Measurements from ENCODE around the gene CADM1. TPM values are rescaled to one million over a fixed set of nuclear protein-coding genes. Genes with fewer than 3 reads are reported as not detected.

CADM1 gene
- total RNA-seq, 2 donors from 2014 or later: 49.6 to 137 TPM

DNA sequence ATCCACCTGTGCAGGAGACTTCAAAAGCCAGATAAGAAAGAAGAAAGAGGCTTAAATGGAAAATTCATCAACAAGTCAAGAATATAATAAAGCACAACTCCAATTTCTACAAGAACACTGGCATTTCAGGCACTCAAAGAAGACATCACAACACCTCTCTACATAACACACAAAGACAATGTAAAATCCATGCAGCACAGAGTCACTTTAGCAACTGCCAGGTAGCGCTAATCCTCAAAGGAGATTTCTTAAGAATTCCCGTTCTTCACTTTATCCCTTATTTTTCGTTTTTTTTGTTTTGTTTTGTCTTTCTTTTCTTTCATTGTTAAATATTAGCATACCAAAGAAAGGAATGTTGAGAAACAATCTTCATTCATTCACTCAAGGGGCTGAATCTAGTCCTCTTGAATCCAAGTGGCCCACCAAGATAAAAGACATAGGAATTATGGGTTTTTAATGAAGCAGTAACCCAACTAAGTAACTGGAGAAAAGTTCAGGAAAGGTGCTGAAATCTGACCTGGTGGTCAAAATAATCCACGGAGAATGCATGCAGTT is 95.0 kb downstream of the CADM1 start:
- H3K4me1 ChIP-seq (replicated peaks): no peaks in the 10 kb centered on the region
- H3K27me3 ChIP-seq (replicated peaks; ENCODE audit: insufficient read depth): no peaks in the 10 kb centered on the region
- 71% methylated on average over 4 of the region's 4 CpGs for WGBS
- DNase-seq (ENCODE audit: low spot score): no peak
- H3K4me3 ChIP-seq: no peak overlapping the region
- intact Hi-C loops (cut with DNase I): no loop called here
- TF ChIP-seq POLR2AphosphoS5 (IDR thresholded peaks at IDR 0.05) (no peak), POLR2A (IDR thresholded peaks at IDR 0.05) (no peak)
- TF ChIP-seq, protein P1, sequence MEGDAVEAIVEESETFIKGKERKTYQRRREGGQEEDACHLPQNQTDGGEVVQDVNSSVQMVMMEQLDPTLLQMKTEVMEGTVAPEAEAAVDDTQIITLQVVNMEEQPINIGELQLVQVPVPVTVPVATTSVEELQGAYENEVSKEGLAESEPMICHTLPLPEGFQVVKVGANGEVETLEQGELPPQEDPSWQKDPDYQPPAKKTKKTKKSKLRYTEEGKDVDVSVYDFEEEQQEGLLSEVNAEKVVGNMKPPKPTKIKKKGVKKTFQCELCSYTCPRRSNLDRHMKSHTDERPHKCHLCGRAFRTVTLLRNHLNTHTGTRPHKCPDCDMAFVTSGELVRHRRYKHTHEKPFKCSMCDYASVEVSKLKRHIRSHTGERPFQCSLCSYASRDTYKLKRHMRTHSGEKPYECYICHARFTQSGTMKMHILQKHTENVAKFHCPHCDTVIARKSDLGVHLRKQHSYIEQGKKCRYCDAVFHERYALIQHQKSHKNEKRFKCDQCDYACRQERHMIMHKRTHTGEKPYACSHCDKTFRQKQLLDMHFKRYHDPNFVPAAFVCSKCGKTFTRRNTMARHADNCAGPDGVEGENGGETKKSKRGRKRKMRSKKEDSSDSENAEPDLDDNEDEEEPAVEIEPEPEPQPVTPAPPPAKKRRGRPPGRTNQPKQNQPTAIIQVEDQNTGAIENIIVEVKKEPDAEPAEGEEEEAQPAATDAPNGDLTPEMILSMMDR (IDR thresholded peaks at IDR 0.05): no peak
- H3K27ac ChIP-seq: no peak overlapping the region
- no peaks in the 10 kb centered on the region for H3K9me3 ChIP-seq
- no peaks in the 10 kb centered on the region for H3K36me3 ChIP-seq

DNA sequence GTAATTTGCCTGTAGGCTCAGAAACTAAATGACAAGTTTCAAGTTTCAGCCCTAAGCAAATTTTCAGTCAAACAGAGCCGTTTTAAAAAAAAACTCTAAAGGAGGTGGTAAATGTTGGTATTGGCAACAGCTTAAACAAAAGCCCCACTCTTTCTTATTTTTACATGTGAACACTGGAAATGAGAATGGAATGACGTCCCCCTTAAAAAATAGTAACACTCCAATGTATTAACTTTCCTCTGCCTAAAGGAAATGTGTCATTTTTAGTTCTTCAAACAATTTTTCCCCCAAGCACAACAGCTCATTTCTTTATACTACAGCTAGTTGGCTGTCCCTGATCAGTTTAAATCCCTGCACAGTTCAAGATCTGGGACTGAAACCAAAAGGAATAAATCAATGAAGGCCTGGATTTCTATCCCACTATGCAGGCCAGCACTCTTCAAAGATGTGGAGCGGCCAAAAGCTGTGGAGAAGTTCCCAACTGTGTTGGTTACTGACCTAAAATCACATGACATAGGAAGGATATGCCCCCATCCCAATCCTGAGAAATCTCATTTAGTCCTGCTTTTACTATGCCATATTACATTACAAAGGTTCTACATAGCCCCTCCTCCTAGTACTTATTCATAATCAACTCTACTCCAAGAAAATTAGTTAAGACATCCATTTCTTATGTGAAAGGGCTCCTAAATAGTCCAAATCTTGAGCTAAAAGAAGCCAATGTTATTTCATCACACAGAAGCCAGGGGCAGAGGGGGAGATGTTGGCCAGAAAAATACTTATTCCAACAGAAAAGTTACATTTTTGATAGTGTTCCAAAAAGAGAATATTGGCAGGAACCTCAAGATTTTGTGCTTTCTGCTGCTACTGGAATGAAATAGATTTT is 95.9 kb downstream of the CADM1 start:
- no peak for DNase-seq (ENCODE audit: low spot score)
- WGBS: 16% methylated on average over 3 of the region's 3 CpGs
- Histone ChIP-seq H3K4me3 (no peak overlapping the region), H3K4me1 (replicated peaks) (no peaks in the 10 kb centered on the region), H3K9me3 (no peaks in the 10 kb centered on the region), H3K36me3 (no peaks in the 10 kb centered on the region), H3K27me3 (replicated peaks; ENCODE audit: insufficient read depth) (no peaks in the 10 kb centered on the region), H3K27ac (no peak overlapping the region)
- intact Hi-C loops (cut with DNase I): no loop called here
- no peak for TF ChIP-seq POLR2A (IDR thresholded peaks at IDR 0.05)
- TF ChIP-seq POLR2AphosphoS5 (IDR thresholded peaks at IDR 0.05): no peak
- TF ChIP-seq, protein P1 (IDR thresholded peaks at IDR 0.05): no peak

GRCh38 chr11:115407496-115407895 is 96.7 kb downstream of the CADM1 start:
- Histone ChIP-seq H3K27ac (no peak overlapping the region), H3K4me3 (no peak overlapping the region), H3K4me1 (replicated peaks) (no peaks in the 10 kb centered on the region), H3K36me3 (no peaks in the 10 kb centered on the region), H3K9me3 (no peaks in the 10 kb centered on the region), H3K27me3 (replicated peaks; ENCODE audit: insufficient read depth) (no peaks in the 10 kb centered on the region)
- no peak for DNase-seq (ENCODE audit: low spot score)
- intact Hi-C loops (cut with DNase I): no loop called here
- WGBS: 67% methylated on average over 5 of the region's 5 CpGs
- no peak for TF ChIP-seq POLR2AphosphoS5 (IDR thresholded peaks at IDR 0.05)
- TF ChIP-seq, protein P1 (IDR thresholded peaks at IDR 0.05): no peak
- no peak for TF ChIP-seq POLR2A (IDR thresholded peaks at IDR 0.05)

DNA sequence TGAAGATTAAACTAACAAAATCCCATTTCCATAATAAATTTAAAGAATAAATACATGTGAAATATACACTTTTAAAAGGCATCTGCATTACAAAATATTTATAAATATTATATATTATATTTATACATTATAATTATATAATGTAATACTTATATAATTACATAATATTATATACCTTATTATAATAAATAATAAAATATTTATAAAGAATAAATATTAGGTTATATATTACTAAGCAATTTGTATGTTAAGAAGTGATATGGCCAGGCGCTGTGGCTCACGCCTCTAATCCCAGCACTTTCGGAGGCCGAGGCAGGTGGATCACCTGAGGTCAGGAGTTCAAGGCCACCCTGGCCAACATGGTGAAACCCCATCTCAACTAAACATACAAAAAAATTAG is 97.8 kb downstream of the CADM1 start:
- Histone ChIP-seq H3K9me3 (no peaks in the 10 kb centered on the region), H3K36me3 (no peaks in the 10 kb centered on the region), H3K4me1 (replicated peaks) (no peaks in the 10 kb centered on the region), H3K27ac (no peak overlapping the region), H3K4me3 (no peak overlapping the region), H3K27me3 (replicated peaks; ENCODE audit: insufficient read depth) (no peaks in the 10 kb centered on the region)
- intact Hi-C loops (cut with DNase I): no loop called here
- DNase-seq (ENCODE audit: low spot score): no peak
- WGBS: over 99% methylated on average over 4 of the region's 4 CpGs
- TF ChIP-seq POLR2A (IDR thresholded peaks at IDR 0.05) (no peak), POLR2AphosphoS5 (IDR thresholded peaks at IDR 0.05) (no peak)
- TF ChIP-seq, protein P1 (IDR thresholded peaks at IDR 0.05): no peak

Measured in prostate gland (tissue), 2 donors.